Measurements from ENCODE around the gene PPP1R14B.

Gene PPP1R14B, protein sequence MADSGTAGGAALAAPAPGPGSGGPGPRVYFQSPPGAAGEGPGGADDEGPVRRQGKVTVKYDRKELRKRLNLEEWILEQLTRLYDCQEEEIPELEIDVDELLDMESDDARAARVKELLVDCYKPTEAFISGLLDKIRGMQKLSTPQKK

DNA sequence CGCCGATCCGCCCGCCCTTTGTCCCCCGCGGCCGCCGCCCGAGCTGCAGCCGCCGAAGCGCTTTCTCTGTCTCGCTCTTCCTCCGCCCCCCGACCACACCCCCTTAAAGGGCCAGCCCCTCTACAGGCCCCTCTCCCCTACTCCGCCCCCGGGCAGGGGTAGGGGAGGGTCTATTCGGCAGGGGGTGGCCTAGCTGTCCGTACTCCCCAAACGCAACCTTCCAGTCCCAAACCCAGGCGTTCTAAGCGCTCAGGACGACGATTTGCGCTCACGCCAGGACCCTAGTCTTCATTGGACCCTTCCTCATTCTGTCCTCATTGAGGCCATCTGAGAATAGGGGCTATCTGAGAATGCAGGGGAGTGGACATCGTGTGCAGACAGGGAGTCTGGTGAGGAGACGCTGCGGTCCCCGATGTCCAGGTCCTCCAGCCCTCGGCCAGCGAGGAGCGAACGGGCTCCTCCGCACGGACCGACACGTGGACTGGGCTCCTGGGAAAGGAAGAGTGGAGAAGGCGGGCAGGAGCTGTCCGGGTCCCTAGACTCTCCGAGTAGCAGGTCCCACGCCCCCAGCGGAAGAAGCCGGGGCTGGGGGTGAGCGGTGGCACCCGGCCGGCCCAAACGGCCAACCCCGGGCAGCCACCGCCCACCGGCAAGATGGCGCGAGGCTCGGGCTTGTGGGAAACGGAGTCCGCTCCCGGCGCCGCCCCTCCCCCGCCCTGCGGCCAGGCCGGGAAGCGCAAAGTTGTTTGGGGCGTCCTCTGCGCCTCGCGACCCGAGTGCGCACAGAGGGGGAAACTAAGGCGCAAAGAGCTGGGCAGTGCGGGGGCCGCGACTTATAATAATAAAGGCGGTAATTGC, at the start of gene PPP1R14B:
Gene PPP1R14B, minus strand, starts transcription at position 73 of the 858 bp plus-strand sequence. CDS start 270 bp downstream, outside the sequence.
- peak; percentile 28 for FAIRE-seq

DNA sequence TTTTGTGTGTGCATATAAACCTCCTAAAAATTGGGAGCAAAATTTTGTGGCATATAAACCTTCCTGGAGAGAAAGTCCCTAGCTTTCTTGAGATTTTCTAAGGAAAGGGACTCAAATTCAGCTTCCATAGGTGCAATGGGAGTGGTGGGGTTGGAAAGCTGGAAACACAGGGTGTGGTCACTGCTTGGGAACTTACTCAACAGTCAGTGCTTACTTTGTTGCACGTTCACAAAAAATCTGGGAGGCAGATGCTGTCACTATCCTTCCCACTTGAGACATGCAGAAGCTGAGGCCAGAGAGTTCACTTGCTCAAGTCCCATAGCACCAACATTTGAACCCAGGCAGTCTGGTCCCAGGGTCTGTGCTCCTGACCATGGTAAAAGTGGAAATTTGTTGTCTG, 49.5 kb upstream of the PPP1R14B start:
- DNase-seq (ENCODE audit: insufficient read length, low spot score) (no peak), FAIRE-seq (no peak)

More for the DNA sequence above, at the start of gene PPP1R14B:
- peak; percentile 74 for DNase-seq (ENCODE audit: insufficient read length, low spot score)

DNA sequence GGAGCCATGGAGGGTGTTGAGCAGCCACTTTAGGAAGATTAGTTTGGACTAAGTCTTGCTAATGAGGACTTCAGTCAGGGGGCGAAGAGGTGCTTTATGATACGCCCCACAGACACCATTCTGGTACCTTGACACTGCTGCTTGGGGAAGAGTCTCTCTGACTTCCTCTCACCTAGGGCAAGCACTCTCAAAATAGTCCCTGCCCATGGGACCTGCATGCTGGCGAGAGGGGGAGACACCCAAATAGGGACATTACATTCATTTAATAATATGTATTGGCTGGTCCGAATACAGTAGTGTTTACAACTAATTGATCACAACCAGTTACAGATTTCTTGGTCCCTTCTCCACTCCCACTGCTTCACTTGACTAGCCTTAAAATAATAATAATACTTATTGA, 49.0 kb upstream of the PPP1R14B start:
- no peak for FAIRE-seq
- DNase-seq (ENCODE audit: insufficient read length, low spot score): no peak

DNA sequence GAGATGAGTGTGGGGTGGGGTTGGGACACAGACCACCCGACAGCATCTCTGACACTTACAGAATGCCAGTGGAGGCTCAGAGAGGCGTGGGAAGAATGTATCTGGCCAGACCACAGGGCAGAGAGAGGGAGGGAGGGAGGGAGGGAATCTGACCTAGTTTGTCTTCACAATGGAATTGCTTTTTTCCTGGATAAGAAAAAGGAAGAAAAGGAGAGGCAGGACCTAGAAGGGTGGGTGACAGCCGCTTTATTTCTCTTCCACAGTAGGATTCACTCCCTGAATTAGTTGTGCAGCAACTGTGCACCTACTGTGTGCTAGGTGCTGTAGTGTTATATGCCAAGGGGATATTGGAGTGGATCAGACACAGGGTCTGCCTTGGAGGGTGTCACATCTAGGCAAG, 48.0 kb upstream of the PPP1R14B start:
- FAIRE-seq: no peak
- no peak for DNase-seq (ENCODE audit: insufficient read length, low spot score)

DNA sequence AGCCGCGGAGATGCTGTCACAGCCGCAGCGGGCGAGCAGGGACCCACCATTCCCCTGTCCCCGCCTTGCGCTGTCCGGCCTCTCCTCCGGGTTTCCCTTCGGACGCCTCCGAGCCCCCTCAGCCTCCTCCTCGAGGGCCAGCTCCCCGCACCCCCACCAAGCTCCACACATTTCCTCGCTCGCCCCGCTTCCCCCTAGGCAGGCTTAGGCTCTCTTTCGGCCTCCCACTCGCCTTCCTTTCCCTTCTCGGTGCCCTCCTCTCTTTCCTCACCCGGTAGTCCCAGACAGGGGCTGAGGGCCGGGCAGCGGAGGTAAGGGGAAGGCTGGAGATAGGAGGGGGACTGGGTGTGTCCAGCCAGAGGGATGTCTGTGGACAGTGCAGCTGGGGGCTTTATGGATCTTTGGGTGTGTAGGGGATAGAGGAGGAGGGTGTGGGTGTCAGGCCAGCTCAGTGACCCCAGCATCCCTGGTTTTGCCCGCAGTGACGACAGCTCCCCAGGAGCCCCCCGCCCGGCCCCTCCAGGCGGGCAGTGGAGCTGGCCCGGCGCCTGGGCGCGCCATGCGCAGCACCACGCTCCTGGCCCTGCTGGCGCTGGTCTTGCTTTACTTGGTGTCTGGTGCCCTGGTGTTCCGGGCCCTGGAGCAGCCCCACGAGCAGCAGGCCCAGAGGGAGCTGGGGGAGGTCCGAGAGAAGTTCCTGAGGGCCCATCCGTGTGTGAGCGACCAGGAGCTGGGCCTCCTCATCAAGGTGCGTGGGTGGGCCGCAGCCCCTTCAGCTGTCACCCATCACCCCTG, 45.9 kb upstream of the PPP1R14B start:
- FAIRE-seq: no peak

DNA sequence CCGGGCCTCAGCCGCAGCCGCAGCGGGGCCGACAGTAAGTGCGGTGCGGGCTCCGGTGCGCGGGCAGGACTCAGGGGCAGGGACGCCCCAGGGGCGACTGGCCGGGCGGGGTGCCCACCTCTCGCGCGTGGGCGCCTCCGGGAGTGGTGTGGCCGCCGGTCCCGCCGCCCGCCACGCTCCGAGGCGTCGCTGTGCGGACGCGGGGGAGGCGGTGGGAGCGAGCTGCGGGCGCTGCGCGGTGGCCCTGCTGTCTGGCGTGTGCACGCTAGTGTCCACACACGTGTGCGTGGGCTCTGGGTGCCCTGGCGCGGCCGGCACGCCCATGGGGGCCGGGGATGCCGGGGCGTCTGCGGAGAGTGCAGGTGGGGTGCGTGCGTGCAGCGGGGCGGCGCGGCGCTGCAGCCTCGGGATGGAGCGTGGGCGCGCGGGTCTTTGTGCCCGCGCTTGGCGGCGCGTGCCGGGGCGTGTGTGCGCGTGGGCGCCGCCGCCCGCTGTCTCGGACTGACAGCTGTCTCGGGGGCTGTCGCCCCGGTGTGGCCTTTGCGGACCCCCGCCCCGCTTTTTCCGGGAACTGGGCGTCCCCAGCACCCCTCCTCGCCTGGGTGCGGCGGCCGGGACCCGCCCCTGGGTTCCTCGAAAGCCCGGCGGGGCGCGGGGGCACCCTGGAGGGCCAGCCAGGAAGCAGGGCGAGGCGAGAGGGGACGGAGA, 45.2 kb upstream of the PPP1R14B start:
- no peak for DNase-seq (ENCODE audit: insufficient read length, low spot score)
- no peak for FAIRE-seq

More for the DNA sequence above, 45.9 kb upstream of the PPP1R14B start:
- no peak for DNase-seq (ENCODE audit: insufficient read length, low spot score)

DNA sequence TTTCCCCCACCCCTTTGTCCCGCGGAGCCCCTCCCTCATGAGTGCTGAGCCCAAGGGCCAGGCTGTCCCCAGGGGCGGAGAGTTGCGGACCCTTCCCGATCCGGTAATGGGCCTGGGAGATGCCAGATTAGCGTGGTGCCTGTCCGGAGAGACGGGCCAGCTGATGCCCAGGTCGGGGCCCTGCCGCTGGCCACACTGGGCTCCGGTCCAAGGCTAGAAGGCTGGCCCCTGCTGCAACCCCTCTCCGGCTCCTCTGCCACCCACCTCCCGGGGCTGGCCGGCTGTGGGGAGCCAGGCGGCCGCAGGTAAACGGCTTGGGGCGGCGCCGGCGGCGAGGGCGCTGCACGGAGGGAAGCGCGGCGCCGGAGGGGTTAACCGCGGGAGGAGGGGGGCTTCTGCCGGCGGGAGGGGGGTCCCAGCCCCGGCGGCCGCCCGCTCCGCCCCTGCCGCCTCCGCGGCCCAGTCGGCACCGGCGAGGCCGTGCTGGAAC, 44.6 kb upstream of the PPP1R14B start, which contains the start of gene KCNK4:
Gene KCNK4, plus strand, starts transcription at position 41 of the 490 bp plus-strand sequence. CDS start 1,717 bp downstream, outside the sequence.
- FAIRE-seq (no peak), DNase-seq (ENCODE audit: insufficient read length, low spot score) (no peak)

DNA sequence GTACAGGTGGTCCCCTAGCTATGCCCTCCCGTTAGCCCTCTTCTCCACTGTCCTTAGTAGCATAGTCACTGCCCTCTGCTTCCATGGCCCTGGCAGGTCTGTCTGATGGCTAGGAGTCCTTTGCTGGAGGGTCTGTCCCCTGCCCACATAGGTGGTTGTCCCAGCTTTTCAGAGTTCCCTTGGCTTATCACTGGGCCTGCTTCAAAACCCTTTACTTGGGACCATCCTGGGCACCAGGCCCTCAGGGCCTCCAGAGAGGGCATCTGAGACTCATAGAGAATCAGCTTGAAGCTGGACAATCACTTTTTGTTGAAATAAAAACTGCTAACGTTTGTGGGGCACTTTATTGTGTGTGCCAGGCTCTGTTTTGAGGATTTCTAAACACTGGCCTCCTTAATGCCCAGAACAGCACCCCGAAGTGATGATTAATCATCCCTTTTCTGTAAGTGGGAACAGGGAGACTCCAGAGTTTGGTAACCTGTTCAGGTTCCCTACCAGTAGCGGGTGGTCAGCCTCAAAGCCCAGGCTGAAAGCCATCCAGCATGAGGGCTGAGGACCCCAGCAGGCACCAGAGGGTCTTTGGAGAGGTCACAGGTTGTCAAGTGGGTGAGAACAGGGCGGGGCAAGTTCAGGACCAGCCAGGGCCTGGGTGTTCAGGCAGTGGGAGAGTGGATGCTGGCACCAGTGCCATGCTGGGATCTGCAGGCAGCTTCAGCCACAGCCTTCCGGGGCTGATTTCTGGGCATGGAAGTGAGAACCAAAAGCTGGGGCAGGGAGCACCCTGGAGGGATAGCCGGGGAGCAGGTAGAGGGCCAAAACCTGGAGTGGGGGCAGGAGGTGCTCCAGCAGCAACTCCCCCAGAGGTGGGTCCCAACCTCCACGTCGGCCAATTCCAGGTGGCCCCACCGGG, 43.9 kb upstream of the PPP1R14B start:
- FAIRE-seq (no peak), DNase-seq (ENCODE audit: insufficient read length, low spot score) (no peak)

DNA sequence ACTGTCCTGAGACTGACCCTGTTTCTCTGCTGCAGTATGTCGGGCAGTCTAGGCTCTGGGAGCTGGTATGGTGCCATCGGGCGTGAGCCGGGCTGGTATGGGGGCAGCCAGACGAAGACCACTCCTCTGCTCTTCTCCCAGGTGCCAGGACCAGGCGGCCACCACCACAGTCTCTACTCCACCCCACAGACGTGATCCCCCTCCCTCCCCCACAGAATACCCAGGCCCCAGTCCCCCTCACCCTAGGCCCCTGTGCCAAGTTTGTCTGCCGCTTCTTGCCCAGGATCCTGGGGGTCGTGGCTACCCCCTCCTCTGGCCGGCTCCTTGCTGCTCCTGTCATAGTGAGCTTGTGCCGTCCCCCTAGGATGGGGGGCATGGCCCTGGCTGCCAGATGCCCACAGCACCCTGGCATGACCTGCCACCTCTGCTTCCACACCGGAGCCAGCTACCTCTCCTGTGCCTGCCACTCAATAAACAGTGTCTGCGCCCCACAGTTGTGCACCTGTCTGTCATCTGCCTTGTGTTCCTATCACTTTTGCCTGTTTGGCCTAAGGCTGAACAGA, 42.3 kb upstream of the PPP1R14B start:
- FAIRE-seq (no peak), DNase-seq (ENCODE audit: insufficient read length, low spot score) (no peak)

DNA sequence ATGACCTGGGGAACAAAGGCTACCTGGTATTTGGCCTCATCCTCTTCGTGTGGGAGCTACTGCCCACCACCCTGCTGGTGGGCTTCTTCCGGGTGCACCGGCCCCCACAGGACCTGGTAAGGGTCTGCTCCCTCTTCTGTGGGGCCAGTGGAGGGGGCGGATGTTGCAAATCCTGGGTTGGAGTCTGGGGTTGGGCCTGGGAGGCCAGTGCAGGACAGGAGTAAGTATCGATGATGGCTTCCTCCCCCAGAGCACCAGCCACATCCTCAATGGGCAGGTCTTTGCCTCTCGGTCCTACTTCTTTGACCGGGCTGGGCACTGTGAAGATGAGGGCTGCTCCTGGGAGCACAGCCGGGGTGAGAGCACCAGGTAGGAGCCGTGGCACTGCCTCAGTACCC, 41.6 kb upstream of the PPP1R14B start:
- DNase-seq (ENCODE audit: insufficient read length, low spot score) (no peak), FAIRE-seq (no peak)

DNA sequence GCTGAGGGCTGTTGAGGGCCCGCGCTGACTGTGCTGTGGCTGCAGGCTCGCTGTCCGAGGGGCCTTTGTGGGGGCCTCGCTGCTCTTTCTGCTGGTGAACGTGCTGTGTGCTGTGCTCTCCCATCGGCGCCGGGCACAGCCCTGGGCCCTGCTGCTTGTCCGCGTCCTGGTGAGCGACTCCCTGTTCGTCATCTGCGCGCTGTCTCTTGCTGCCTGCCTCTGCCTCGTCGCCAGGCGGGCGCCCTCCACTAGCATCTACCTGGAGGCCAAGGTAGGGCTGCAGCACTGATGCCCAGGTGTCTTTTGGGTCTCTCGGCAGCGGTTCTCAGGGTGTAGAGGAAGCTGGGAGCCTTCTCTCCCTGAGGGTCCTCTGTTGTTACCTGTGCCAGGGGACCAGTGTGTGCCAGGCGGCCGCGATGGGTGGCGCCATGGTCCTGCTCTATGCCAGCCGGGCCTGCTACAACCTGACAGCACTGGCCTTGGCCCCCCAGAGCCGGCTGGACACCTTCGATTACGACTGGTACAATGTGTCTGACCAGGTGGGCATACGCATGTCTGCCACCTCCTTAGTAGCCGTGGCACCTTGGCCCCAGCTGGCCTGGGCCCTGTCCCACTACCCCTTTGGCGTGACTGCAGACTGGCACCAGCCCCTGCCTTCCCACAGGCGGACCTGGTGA, 41.1 kb upstream of the PPP1R14B start:
- no peak for DNase-seq (ENCODE audit: insufficient read length, low spot score)
- FAIRE-seq: no peak

DNA sequence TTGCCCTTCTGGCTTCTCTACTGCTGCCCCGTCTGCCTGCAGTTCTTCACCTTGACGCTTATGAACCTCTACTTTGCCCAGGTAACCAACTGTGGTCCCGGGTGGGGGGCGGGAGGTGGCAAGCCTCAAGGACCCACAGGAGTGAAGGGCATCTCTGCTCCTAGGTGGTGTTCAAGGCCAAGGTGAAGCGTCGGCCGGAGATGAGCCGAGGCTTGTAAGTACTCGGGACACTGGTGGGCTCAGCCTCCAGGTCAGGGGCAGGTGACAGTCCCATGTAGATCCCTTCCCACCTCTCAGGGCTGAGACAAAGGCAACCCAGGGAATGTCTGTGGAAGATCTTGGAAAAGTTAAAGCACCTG, 40.0 kb upstream of the PPP1R14B start:
- FAIRE-seq (no peak), DNase-seq (ENCODE audit: insufficient read length, low spot score) (no peak)

DNA sequence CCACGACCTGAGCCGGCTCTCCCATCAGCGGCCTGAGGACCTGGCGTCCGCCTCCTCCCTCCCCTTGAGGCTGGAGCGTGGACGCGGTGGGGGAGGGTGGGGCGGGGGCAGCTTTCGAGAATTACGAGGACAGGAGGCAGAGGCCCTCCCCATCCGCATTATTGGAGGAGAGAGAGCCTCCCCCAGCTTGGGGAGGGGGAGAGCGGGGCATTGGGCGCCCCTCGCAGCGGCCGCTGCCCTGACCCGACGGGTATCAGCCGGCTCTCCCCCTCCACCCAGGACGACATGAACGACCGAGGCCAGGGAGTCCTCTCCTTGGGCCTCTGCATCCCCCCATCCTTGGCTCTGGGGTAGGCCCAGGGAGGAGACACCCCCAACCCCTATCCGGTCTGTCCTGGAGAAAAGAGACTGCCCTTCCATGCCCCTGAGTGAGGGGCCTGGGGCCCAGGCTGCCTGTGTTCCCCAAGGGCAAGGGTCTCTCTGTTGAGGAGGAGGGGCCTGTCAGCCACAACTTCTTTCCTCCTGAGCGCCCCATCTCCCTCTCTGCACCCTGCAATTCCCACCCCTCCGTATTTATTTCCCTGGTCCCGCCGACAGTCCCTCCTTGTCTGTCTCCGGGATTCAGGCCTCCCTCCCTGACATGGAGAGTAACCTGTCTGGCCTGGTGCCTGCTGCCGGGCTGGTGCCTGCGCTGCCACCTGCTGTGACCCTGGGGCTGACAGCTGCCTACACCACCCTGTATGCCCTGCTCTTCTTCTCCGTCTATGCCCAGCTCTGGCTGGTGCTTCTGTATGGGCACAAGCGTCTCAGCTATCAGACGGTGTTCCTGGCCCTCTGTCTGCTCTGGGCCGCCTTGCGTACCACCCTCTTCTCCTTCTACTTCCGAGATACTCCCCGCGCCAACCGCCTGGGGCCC, 39.4 kb upstream of the PPP1R14B start:
- FAIRE-seq (no peak), DNase-seq (ENCODE audit: insufficient read length, low spot score) (no peak)

DNA sequence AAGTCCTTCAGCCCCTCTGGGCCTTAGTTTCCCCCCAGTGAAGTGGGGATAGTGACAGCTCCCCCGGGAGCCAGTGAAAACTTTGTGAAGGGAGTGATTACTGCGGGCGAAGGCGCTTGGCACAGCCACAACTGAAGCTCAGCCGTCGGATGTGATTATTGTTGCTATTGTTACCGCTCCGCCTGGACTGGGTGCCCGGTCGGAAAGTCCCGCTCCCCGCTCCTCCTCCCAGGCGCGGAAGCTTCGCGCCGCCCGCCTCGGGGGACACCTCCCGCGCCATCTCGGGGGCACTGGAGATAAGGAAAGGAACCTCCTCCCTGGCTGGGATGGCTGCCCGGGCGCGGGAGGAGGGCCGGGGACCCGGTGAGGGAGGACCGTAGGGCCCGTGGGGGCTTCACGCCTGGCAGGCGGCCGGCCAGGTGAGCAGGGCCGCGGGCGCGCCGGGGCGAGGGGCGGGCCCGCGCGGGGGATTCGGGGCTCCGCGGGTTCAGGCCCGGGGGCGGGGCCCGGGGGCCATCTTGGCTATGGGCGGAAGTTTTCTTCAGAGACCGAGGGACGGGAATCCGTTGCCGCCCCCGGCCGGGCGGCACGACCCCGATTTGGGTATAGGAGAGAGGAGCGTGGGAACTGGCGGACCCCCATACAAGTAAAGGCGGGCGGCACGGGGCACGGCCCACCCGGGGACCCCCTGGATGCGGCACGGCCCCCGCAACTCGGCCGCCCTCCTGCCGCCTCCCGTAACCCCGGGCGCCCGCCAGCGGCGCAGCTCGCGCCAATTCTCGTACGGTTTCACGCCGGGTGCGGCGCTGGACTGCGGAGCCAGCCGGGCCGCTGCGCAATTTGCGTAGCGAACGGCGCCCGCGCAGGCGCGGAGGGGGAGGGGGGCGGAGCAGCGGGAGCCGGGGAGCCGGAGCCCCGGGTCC, 38.5 kb upstream of the PPP1R14B start, which contains the start of gene GPR137:
Gene GPR137, plus strand, starts transcription at position 887 of the 923 bp plus-strand sequence. CDS start 677 bp downstream, outside the sequence.
- peak; percentile 54 for FAIRE-seq
- DNase-seq (ENCODE audit: insufficient read length, low spot score): peak; percentile 78

DNA sequence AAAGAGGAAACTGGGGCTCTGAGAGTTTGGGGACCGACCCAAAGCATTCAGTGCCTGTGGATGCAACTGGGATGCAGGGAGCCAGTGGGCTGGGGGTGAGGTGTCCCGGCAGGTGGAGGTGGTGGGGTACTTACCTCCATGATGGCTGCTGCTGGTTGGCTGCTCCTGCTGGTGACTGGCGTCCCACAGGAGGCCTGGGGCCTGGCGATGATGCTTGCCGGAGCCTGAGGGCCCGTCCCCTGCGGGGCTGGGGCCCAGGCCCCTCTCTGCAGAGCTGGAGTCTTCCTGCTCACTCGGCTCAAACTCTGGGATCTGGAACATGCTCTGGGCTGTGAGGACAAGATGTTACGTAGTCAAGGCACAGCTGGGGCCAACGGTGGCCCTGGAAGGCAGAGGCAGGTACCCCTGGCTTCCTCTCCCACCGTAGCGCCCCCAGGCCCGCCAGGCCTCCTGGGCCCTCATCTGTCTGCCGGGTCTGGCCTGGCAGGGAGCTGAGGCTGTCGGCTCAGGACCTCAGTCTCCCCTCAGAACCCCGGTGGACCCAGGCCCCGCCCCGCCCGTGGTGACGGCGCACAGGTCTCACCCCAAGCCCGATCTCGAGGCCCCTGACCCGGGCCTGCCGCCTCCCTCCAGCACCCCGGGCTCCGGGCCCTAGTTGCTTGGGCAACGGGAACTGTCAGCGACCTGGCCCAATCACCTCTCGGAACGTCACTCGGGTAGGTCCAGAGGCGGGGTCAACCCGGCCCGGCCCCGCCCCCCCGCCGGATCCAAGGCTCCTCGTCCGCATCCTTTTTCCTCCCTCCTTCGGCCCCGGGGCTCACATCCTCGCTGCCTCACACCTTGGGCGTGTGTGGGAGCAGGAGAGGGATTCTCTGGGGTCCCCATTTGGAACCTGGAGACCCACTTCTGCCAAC, 37.6 kb upstream of the PPP1R14B start, which contains the start of gene BAD:
Gene BAD, minus strand, starts transcription at position 618 of the 914 bp plus-strand sequence. Its CDS starts 297 bp downstream, at position 321.
- FAIRE-seq: peak; percentile 77

More for the DNA sequence above, 37.6 kb upstream of the PPP1R14B start, which contains the start of gene BAD:
- DNase-seq (ENCODE audit: insufficient read length, low spot score): peak; percentile 96

Measured in HTR-8/SVneo (cell line).